ENCODE results near the gene EIF3L. TPM values are rescaled to one million over a fixed set of nuclear protein-coding genes. Genes with fewer than 3 reads are reported as not detected.

Gene EIF3L
- polyA plus RNA-seq, 1 donor = 644 TPM

DNA sequence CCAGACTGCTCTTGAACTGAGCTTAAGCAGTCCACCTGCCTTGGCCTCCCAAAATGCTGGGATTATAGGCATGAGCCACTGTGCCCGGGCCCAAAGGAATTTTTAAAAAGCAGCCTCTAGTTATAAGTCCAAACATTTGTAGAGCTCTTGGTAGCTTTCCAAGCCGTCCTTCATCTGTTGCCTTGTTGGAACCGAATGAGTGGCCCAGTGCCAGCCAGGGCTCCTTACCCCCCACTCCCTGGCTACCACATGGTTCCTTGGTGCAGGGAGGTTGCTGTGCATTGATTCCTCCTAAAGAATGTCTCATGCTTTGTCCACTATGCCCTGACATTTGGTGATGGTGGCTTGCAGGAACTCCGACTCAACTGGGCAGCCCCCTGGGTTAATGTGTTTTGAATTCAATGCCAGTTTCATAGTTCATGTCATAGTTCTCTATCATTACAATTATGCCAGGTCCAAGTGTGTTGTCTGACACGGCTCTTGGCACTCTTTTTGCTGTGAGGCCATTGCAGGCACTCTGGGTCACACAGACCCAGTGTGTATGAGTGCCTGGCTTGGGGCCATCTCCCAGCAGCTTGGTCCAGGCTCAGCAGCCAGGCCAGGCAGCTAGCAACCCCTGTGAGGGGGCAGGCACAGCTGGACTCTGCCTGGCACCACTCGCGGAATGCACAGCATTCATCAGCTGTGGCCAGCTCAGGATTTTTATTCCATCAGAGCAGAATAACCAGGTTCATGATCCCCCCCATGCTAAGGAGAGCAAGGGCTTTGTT is 43.5 kb downstream of the EIF3L start:
- Histone ChIP-seq H3K27me3 (ENCODE audit: control insufficient read depth, insufficient read depth, low read length) (no peaks in the 10 kb centered on the region), H3K9me3 (ENCODE audit: control insufficient read depth, low read depth, low read length) (no peaks in the 10 kb centered on the region), H3K36me3 (ENCODE audit: control insufficient read depth, insufficient read depth, low read length) (peaks cover 28% of the 10 kb centered on the region), H3K4me1 (ENCODE audit: control insufficient read depth, insufficient read depth, low read length) (peaks cover 48% of the 10 kb centered on the region), H3K27ac (ENCODE audit: low read length) (peak overlapping the region; percentile 43), H3K4me3 (ENCODE audit: low read length) (no peak overlapping the region)
- no peak for DNase-seq
- no CpG with 5 or more reads among the region's 7 CpGs for WGBS (ENCODE audit: insufficient coverage, low lambda C conversion rate)

DNA sequence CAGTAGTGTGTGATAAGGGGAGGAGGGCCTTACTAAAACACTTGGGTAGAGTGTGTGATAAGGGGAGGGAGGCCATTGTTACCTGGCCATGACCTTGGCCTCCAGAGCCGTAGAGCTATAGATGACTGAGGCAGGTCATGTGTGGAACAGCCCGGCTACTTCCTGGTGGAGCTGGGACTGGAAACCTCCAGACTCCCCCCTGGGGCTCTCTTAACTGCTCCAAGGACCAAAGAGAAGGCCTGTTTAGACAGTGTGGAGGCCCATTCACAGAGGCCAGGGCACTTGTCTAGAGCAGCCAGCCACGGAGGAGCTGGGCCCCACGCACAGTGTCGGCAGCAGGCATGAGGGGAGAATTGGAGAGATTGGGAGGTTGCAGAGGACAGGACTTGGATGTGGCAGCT is 44.4 kb downstream of the EIF3L start:
- no peaks in the 10 kb centered on the region for H3K9me3 ChIP-seq (ENCODE audit: control insufficient read depth, low read depth, low read length)
- peaks cover 20% of the 10 kb centered on the region for H3K36me3 ChIP-seq (ENCODE audit: control insufficient read depth, insufficient read depth, low read length)
- 60% methylated on average over 1 of the region's 5 CpGs for WGBS (ENCODE audit: insufficient coverage, low lambda C conversion rate)
- H3K27ac ChIP-seq (ENCODE audit: low read length) = peak overlapping the region; percentile 43
- H3K27me3 ChIP-seq (ENCODE audit: control insufficient read depth, insufficient read depth, low read length) = no peaks in the 10 kb centered on the region
- peaks cover 48% of the 10 kb centered on the region for H3K4me1 ChIP-seq (ENCODE audit: control insufficient read depth, insufficient read depth, low read length)
- no peak overlapping the region for H3K4me3 ChIP-seq (ENCODE audit: low read length)
- peak in 1 of 2 donors; percentile 67 for DNase-seq

DNA sequence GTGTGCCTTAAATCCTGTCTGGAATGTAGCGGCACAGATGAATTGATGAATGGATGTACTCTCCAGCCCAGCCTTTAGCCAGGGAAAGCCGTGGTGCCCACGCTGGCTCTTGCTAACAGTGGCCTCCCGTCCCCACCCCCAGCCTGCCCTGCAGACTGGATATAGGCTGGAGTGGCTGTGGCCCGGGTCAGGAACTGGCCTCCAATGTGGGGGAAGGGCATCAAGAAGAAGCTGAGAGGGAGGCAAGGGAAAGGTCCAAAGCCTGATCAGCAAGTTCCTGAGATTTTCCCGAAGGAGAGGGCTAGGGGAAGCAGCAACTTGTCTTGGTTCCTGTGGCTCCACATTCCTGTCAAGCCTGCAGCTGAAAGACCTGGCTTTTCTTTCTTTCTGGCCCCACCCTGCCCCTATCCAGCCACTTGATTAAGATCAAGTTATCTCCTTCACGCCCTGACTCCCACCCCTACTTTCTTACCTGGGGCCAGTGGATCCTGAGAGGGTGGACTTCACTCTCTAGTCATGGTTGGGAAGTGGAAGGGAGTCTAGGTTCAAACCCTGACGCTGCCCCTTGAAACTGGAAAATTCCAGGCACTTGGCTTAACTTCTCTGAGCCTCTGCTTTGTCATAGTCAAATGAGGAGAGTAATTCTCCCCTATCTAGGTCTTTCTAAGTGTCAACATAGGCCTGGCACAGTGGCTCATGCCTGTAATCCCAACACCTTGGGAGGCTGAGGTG is 45.9 kb downstream of the EIF3L start:
- WGBS (ENCODE audit: insufficient coverage, low lambda C conversion rate) = no CpG with 5 or more reads among the region's 8 CpGs
- Histone ChIP-seq H3K27me3 (ENCODE audit: control insufficient read depth, insufficient read depth, low read length) (no peaks in the 10 kb centered on the region), H3K36me3 (ENCODE audit: control insufficient read depth, insufficient read depth, low read length) (peaks cover 5% of the 10 kb centered on the region), H3K9me3 (ENCODE audit: control insufficient read depth, low read depth, low read length) (no peaks in the 10 kb centered on the region), H3K4me1 (ENCODE audit: control insufficient read depth, insufficient read depth, low read length) (peaks cover 48% of the 10 kb centered on the region), H3K4me3 (ENCODE audit: low read length) (no peak overlapping the region), H3K27ac (ENCODE audit: low read length) (peak overlapping the region; percentile 74)
- DNase-seq = peak; percentile 53 to 75

DNA sequence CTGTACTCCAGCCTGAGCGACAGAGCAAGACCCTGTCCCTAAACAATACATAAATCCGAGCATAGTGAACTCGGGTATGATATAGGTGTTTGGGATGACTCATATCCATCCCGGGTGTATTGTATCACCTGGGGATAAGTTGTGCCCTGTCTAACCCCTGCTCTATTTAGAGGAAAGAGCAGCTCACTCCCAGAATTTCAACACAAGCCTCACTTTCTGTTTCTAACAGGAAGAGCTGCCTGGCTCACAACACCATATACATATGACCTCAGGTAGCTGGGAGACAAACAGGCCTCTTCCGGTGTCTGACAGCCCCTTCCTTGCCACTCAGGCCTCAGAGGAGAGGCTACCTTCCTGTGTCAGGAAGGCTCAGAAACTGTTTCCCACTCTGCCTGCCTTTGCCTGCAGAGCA is 47.0 kb downstream of the EIF3L start:
- peaks cover 3% of the 10 kb centered on the region for H3K36me3 ChIP-seq (ENCODE audit: control insufficient read depth, insufficient read depth, low read length)
- peaks cover 48% of the 10 kb centered on the region for H3K4me1 ChIP-seq (ENCODE audit: control insufficient read depth, insufficient read depth, low read length)
- no peaks in the 10 kb centered on the region for H3K9me3 ChIP-seq (ENCODE audit: control insufficient read depth, low read depth, low read length)
- WGBS (ENCODE audit: insufficient coverage, low lambda C conversion rate) = no CpG with 5 or more reads among the region's 5 CpGs
- H3K27me3 ChIP-seq (ENCODE audit: control insufficient read depth, insufficient read depth, low read length) = no peaks in the 10 kb centered on the region
- H3K27ac ChIP-seq (ENCODE audit: low read length) = peak overlapping the region; percentile 74
- peak; percentile 85 to 94 for DNase-seq
- H3K4me3 ChIP-seq (ENCODE audit: low read length) = no peak overlapping the region

DNA sequence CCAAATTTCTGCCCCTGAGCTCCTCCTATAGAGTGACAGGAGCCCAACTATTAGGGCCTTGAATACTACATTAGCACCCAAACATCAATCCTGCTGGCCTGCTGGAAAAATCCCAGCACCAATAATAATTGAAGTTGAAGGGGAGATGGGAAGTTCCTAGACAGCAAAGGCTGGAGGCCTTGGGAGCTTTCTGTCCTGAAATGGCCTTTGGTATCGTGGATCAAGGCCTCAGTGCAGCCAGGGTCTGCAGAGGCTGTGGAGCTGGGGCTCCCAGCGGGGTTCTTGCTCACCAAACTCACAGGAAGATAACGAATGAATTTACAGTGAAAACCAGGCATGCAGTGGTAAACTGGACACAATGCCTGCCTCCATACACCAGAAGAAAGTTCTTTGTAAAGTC is 47.7 kb downstream of the EIF3L start:
- DNase-seq = no peak
- H3K4me3 ChIP-seq (ENCODE audit: low read length) = no peak overlapping the region
- peaks cover 47% of the 10 kb centered on the region for H3K4me1 ChIP-seq (ENCODE audit: control insufficient read depth, insufficient read depth, low read length)
- H3K36me3 ChIP-seq (ENCODE audit: control insufficient read depth, insufficient read depth, low read length) = no peaks in the 10 kb centered on the region
- WGBS (ENCODE audit: insufficient coverage, low lambda C conversion rate) = no CpG with 5 or more reads among the region's 3 CpGs
- H3K27ac ChIP-seq (ENCODE audit: low read length) = peak overlapping the region; percentile 74
- no peaks in the 10 kb centered on the region for H3K9me3 ChIP-seq (ENCODE audit: control insufficient read depth, low read depth, low read length)
- H3K27me3 ChIP-seq (ENCODE audit: control insufficient read depth, insufficient read depth, low read length) = no peaks in the 10 kb centered on the region

DNA sequence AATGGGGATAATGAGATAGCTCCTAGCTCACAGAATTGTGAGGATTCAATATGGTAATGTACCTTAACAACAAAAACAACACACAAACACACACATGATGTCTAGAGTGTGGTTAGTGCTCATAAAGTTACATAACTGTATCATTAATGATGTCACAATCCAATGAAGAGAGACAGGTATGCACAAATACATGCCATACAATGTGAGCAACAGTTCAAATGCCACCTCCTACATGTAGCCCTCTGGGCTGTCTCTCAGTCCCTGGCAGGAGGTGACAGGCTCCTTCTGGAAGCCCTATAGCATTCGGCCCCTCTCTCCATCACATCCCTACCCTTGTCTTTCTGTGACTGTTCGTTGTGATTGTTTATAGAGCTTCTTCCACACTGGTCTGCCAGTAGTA is 48.6 kb downstream of the EIF3L start:
- H3K27me3 ChIP-seq (ENCODE audit: control insufficient read depth, insufficient read depth, low read length) = no peaks in the 10 kb centered on the region
- WGBS (ENCODE audit: insufficient coverage, low lambda C conversion rate) = no CpG with 5 or more reads among the region's 2 CpGs
- no peaks in the 10 kb centered on the region for H3K36me3 ChIP-seq (ENCODE audit: control insufficient read depth, insufficient read depth, low read length)
- H3K9me3 ChIP-seq (ENCODE audit: control insufficient read depth, low read depth, low read length) = no peaks in the 10 kb centered on the region
- no peak overlapping the region for H3K4me3 ChIP-seq (ENCODE audit: low read length)
- peaks cover 39% of the 10 kb centered on the region for H3K4me1 ChIP-seq (ENCODE audit: control insufficient read depth, insufficient read depth, low read length)
- DNase-seq = no peak
- no peak overlapping the region for H3K27ac ChIP-seq (ENCODE audit: low read length)

DNA sequence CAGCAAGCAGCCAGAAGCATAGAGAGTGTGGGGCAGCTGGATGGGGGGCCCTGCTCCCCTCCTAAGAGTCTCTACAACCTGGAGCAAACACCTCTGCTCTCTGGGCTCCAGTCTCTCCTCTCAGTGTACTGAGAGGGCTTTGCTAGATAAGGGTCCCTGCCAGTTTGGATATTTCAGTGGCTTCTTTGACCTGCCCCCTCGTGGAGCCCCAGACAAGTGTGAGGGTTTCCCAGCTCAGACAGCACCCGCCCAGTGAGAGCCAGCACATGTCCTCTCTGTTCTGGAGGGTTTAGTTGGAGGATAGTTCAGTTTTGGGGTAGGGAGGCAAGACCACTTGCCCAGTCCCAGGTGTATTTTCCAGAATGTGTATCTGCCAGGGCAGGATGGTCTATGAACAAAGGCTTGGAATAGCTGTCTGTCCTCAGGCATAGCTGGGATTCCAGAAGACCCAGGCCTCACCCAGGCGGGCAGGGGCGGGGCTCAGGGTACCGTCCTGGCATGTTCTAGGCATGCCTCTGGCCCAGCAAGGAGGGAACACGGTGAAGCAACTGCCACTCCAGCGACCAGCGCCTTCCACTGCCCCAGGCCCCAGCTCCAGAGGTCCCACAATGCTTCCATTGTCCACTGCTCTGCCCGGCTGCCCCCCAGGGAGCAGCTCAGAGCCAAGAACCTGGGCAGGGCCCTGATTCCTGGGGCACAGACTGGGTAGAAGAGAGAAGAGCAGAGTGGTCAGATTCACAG is 49.4 kb downstream of the EIF3L start:
- no peak overlapping the region for H3K27ac ChIP-seq (ENCODE audit: low read length)
- no peaks in the 10 kb centered on the region for H3K9me3 ChIP-seq (ENCODE audit: control insufficient read depth, low read depth, low read length)
- H3K4me3 ChIP-seq (ENCODE audit: low read length) = no peak overlapping the region
- peaks cover 31% of the 10 kb centered on the region for H3K4me1 ChIP-seq (ENCODE audit: control insufficient read depth, insufficient read depth, low read length)
- DNase-seq = no peak
- no peaks in the 10 kb centered on the region for H3K36me3 ChIP-seq (ENCODE audit: control insufficient read depth, insufficient read depth, low read length)
- H3K27me3 ChIP-seq (ENCODE audit: control insufficient read depth, insufficient read depth, low read length) = no peaks in the 10 kb centered on the region
- WGBS (ENCODE audit: insufficient coverage, low lambda C conversion rate) = no CpG with 5 or more reads among the region's 9 CpGs

DNA sequence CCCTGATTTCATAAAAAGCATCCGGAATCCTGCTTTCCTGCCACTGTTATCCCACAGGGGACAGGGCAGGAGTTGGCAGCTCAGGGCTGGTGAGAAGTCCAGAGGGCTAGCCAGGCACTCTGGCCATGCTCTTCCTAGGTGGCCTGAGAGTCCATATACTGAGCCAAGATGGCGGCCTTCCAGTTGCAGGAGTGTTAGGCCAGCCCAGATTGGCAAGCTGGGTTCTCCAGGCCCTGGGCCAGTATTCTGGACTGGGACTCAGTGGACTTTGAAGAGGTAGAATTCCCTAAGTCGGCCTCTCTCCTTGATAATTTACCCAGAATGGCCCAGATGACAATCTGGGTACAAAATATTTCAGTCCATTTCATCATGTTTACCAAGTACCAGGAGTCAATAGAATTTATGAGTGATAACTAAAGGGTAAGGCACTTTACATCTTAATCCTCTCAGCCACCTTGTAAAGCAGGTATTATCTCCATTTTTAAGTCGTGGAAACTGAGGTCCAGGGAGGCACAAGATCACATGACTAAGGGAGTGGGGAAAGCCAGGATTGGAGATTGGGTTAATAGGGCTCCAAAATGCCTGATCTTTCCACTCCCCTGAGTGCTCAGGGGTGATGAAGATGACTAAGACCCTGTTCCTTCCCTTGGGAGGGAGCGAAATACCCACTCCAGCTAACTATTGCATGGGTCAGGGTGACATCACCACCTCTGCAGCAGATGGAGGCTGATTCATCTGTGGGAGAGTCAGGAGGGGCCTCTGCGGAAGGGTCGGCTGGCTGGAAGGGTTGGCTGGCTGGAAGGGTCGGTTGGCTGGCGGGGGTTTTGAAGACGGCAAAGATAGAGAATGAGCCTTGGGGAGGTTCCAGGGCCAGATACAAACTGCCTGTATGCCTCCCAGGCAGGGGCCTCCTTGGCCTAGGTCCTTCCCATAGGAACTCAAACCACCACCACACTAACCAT is 55.6 kb downstream of the EIF3L start:
- Histone ChIP-seq H3K4me3 (ENCODE audit: low read length) (no peak overlapping the region), H3K36me3 (ENCODE audit: control insufficient read depth, insufficient read depth, low read length) (no peaks in the 10 kb centered on the region), H3K27me3 (ENCODE audit: control insufficient read depth, insufficient read depth, low read length) (no peaks in the 10 kb centered on the region), H3K9me3 (ENCODE audit: control insufficient read depth, low read depth, low read length) (no peaks in the 10 kb centered on the region), H3K27ac (ENCODE audit: low read length) (peak overlapping the region; percentile 40), H3K4me1 (ENCODE audit: control insufficient read depth, insufficient read depth, low read length) (peaks cover 4% of the 10 kb centered on the region)
- peak in 1 of 2 donors; percentile 29 for DNase-seq
- no CpG with 5 or more reads among the region's 10 CpGs for WGBS (ENCODE audit: insufficient coverage, low lambda C conversion rate)

DNA sequence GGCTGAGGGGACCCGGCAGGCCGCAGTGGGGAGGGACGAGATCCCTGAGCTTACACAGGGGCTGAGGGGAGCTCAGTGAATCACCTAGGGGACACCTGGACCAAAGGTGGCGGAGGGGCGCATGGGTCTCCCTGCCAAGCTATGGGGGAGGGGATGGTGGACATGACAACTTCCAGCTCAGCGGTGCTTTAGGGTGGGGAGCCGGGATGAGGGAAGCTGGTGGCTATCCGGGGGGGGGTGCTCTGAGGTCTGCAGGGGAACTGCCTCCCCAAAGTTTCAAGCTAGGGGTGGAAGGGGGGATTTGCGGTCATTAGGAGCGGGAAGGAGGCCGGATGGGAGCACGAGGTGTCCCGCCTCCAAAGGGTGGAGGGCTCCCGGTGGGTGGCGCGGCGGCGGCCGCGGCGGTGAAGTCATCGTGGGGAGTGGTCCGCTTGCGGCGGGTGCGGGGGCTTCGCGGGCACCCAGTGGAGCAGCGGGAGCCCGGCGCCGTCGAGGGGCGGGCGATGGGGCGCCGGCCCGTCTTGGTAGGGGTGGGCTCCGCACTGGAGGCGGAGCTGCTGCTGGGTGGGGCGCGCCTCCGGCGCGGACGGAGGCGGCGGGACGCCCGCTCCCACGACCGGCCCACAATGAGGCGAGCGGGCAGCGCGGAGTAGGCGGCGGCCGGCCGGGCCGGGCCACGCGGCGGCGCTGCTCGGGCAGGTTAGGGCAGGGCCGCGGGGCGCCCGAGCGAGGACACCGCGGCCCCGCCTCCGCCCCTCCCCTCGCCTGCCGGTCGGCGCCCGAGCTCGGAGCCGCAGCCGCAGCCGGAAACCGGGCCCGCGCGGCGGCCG is 56.5 kb downstream of the EIF3L start, which contains the start of gene MICALL1:
Gene MICALL1 (plus strand): TSS at position 764 of the 830 bp plus-strand sequence. CDS start 126 bp downstream, outside the sequence.
- DNase-seq = peak; percentile 48 to 79
- peaks cover 4% of the 10 kb centered on the region for H3K4me1 ChIP-seq (ENCODE audit: control insufficient read depth, insufficient read depth, low read length)
- H3K27me3 ChIP-seq (ENCODE audit: control insufficient read depth, insufficient read depth, low read length) = no peaks in the 10 kb centered on the region
- no peaks in the 10 kb centered on the region for H3K9me3 ChIP-seq (ENCODE audit: control insufficient read depth, low read depth, low read length)
- peak within 1 kb of the TSS; percentile 40 for H3K27ac ChIP-seq (ENCODE audit: low read length)
- H3K36me3 ChIP-seq (ENCODE audit: control insufficient read depth, insufficient read depth, low read length) = no peaks in the 10 kb centered on the region
- H3K4me3 ChIP-seq (ENCODE audit: low read length) = peak within 1 kb of the TSS; percentile 59
- WGBS (ENCODE audit: insufficient coverage, low lambda C conversion rate) = no CpG with 5 or more reads among the region's 90 CpGs
